ENCODE data around the gene MGME1.
"Not testable (repeated sequence)": the region's sequence is repeated elsewhere in the genome, so short reads cannot be mapped to it uniquely, and the experiment has no call there.

MGME1 gene

GRCh38 chr20:17957505-17958363 is 11.1 kb upstream of the MGME1 start:
- no CpG with 5 or more reads among the region's 5 CpGs for WGBS, 2 donors (ENCODE audit: extremely low coverage in 2 of 2, insufficient read length in 2 of 2, insufficient replicate concordance in 1 of 2)
- H3K9ac ChIP-seq (ENCODE audit: low read depth, low read length, poor library complexity), result no peak overlapping the region
- peaks cover 22 to 86% of the 10 kb centered on the region in 2 donors for H3K36me3 ChIP-seq (replicated peaks in 1 of 2; ENCODE audit: control insufficient read depth in 2 of 2, insufficient read depth in 2 of 2, low read length in 2 of 2)
- H2BK12ac ChIP-seq (ENCODE audit: low read length), result no peak overlapping the region
- H3K4me2 ChIP-seq (ENCODE audit: insufficient read depth, low read length, poor library complexity, severe bottlenecking), result no peak overlapping the region
- no peak overlapping the region for H4K91ac ChIP-seq (ENCODE audit: low read depth, low read length, poor library complexity)
- H3K27me3 ChIP-seq (ENCODE audit: control insufficient read depth in 3 of 3, insufficient read depth in 3 of 3, low read depth in 1 of 3, low read length in 3 of 3), result no peaks in the 10 kb centered on the region
- H3K4me1 ChIP-seq (ENCODE audit: control insufficient read depth in 2 of 2, insufficient read depth in 1 of 2, low read depth in 1 of 2, low read length in 2 of 2), result peaks cover 6 to 7% of the 10 kb centered on the region in 2 donors
- H3K9me3 ChIP-seq (replicated peaks in 1 of 2; ENCODE audit: control insufficient read depth in 2 of 2, insufficient read depth in 1 of 2, low read depth in 1 of 2, low read length in 2 of 2), result no peaks in the 10 kb centered on the region
- H2BK15ac ChIP-seq (ENCODE audit: low read length), result no peak overlapping the region
- no peak overlapping the region for H4K8ac ChIP-seq (ENCODE audit: low read depth, low read length)
- no peak for DNase-seq (ENCODE audit: low spot score)
- no peak overlapping the region for H3K27ac ChIP-seq (replicated peaks; ENCODE audit: low read length)
- H3K18ac ChIP-seq (ENCODE audit: low read length), result no peak overlapping the region
- no peak overlapping the region for H2BK120ac ChIP-seq (ENCODE audit: low read depth, low read length)
- no peak overlapping the region for H2BK5ac ChIP-seq (ENCODE audit: low read length)
- H3K23ac ChIP-seq (ENCODE audit: low read depth, low read length, poor library complexity), result no peak overlapping the region
- H2AFZ ChIP-seq (ENCODE audit: low read length), result no peak overlapping the region
- H2AK5ac ChIP-seq (ENCODE audit: low read depth, low read length), result no peak overlapping the region
- no peak overlapping the region for H3K14ac ChIP-seq (ENCODE audit: low read length)
- H3K79me1 ChIP-seq (ENCODE audit: low read depth, low read length), result no peaks in the 10 kb centered on the region
- H3K4ac ChIP-seq (ENCODE audit: low read length), result no peak overlapping the region
- no peak overlapping the region for H3K4me3 ChIP-seq (ENCODE audit: low read length in 2 of 2)

GRCh38 chr20:17958373-17959256 is 10.2 kb upstream of the MGME1 start:
- Histone ChIP-seq H2BK5ac (ENCODE audit: low read length) (no peak overlapping the region), H2AFZ (ENCODE audit: low read length) (no peak overlapping the region), H3K4me2 (ENCODE audit: insufficient read depth, low read length, poor library complexity, severe bottlenecking) (no peak overlapping the region), H3K36me3 (replicated peaks in 1 of 2; ENCODE audit: control insufficient read depth in 2 of 2, insufficient read depth in 2 of 2, low read length in 2 of 2) (peaks cover 15 to 86% of the 10 kb centered on the region in 2 donors), H2BK15ac (ENCODE audit: low read length) (no peak overlapping the region), H3K4me3 (ENCODE audit: low read length in 2 of 2) (no peak overlapping the region), H3K4ac (ENCODE audit: low read length) (no peak overlapping the region), H4K8ac (ENCODE audit: low read depth, low read length) (no peak overlapping the region), H3K14ac (ENCODE audit: low read length) (no peak overlapping the region), H3K4me1 (ENCODE audit: control insufficient read depth in 2 of 2, insufficient read depth in 1 of 2, low read depth in 1 of 2, low read length in 2 of 2) (peaks cover 6 to 7% of the 10 kb centered on the region in 2 donors), H3K18ac (ENCODE audit: low read length) (no peak overlapping the region), H3K27me3 (ENCODE audit: control insufficient read depth in 3 of 3, insufficient read depth in 3 of 3, low read depth in 1 of 3, low read length in 3 of 3) (no peaks in the 10 kb centered on the region), H3K79me1 (ENCODE audit: low read depth, low read length) (no peaks in the 10 kb centered on the region), H2AK5ac (ENCODE audit: low read depth, low read length) (no peak overlapping the region), H3K9me3 (replicated peaks in 1 of 2; ENCODE audit: control insufficient read depth in 2 of 2, insufficient read depth in 1 of 2, low read depth in 1 of 2, low read length in 2 of 2) (no peaks in the 10 kb centered on the region), H2BK12ac (ENCODE audit: low read length) (no peak overlapping the region), H3K27ac (replicated peaks; ENCODE audit: low read length) (no peak overlapping the region), H4K91ac (ENCODE audit: low read depth, low read length, poor library complexity) (no peak overlapping the region), H2BK120ac (ENCODE audit: low read depth, low read length) (no peak overlapping the region), H3K9ac (ENCODE audit: low read depth, low read length, poor library complexity) (no peak overlapping the region), H3K23ac (ENCODE audit: low read depth, low read length, poor library complexity) (no peak overlapping the region)
- DNase-seq (ENCODE audit: low spot score), result no peak
- WGBS, 2 donors (ENCODE audit: extremely low coverage in 2 of 2, insufficient read length in 2 of 2, insufficient replicate concordance in 1 of 2), result no CpG with 5 or more reads among the region's 5 CpGs

GRCh38 chr20:17959257-17959627 is 9.6 kb upstream of the MGME1 start:
- Histone ChIP-seq H2BK120ac (ENCODE audit: low read depth, low read length) (no peak overlapping the region), H3K27me3 (ENCODE audit: control insufficient read depth in 3 of 3, insufficient read depth in 3 of 3, low read depth in 1 of 3, low read length in 3 of 3) (no peaks in the 10 kb centered on the region), H3K4ac (ENCODE audit: low read length) (no peak overlapping the region), H3K18ac (ENCODE audit: low read length) (no peak overlapping the region), H3K27ac (replicated peaks; ENCODE audit: low read length) (no peak overlapping the region), H3K9ac (ENCODE audit: low read depth, low read length, poor library complexity) (no peak overlapping the region), H3K14ac (ENCODE audit: low read length) (no peak overlapping the region), H3K4me1 (ENCODE audit: control insufficient read depth in 2 of 2, insufficient read depth in 1 of 2, low read depth in 1 of 2, low read length in 2 of 2) (peaks cover 6 to 7% of the 10 kb centered on the region in 2 donors), H3K4me3 (ENCODE audit: low read length in 2 of 2) (no peak overlapping the region), H3K23ac (ENCODE audit: low read depth, low read length, poor library complexity) (no peak overlapping the region), H3K4me2 (ENCODE audit: insufficient read depth, low read length, poor library complexity, severe bottlenecking) (no peak overlapping the region), H3K79me1 (ENCODE audit: low read depth, low read length) (no peaks in the 10 kb centered on the region), H4K91ac (ENCODE audit: low read depth, low read length, poor library complexity) (no peak overlapping the region), H2BK12ac (ENCODE audit: low read length) (no peak overlapping the region), H4K8ac (ENCODE audit: low read depth, low read length) (no peak overlapping the region), H2BK5ac (ENCODE audit: low read length) (no peak overlapping the region), H3K9me3 (replicated peaks in 1 of 2; ENCODE audit: control insufficient read depth in 2 of 2, insufficient read depth in 1 of 2, low read depth in 1 of 2, low read length in 2 of 2) (no peaks in the 10 kb centered on the region), H2BK15ac (ENCODE audit: low read length) (no peak overlapping the region), H2AFZ (ENCODE audit: low read length) (no peak overlapping the region), H2AK5ac (ENCODE audit: low read depth, low read length) (no peak overlapping the region), H3K36me3 (replicated peaks in 1 of 2; ENCODE audit: control insufficient read depth in 2 of 2, insufficient read depth in 2 of 2, low read length in 2 of 2) (peaks cover 12 to 86% of the 10 kb centered on the region in 2 donors)
- WGBS, 2 donors (ENCODE audit: extremely low coverage in 2 of 2, insufficient read length in 2 of 2, insufficient replicate concordance in 1 of 2), result no CpG with 5 or more reads among the region's 5 CpGs
- no peak for DNase-seq (ENCODE audit: low spot score)

GRCh38 chr20:17960400-17960885 is 8.4 kb upstream of the MGME1 start:
- not testable (repeated sequence) for DNase-seq (ENCODE audit: low spot score); H4K91ac ChIP-seq (ENCODE audit: low read depth, low read length, poor library complexity)

More at GRCh38 chr20:17960400-17960885, 8.4 kb upstream of the MGME1 start:
- H2AK5ac ChIP-seq (ENCODE audit: low read depth, low read length); H2BK15ac ChIP-seq (ENCODE audit: low read length); H3K4ac ChIP-seq (ENCODE audit: low read length); H2BK5ac ChIP-seq (ENCODE audit: low read length); H3K27me3 ChIP-seq (ENCODE audit: control insufficient read depth in 3 of 3, insufficient read depth in 3 of 3, low read depth in 1 of 3, low read length in 3 of 3); H3K23ac ChIP-seq (ENCODE audit: low read depth, low read length, poor library complexity); H3K79me1 ChIP-seq (ENCODE audit: low read depth, low read length); H3K4me3 ChIP-seq (ENCODE audit: low read length in 2 of 2); H2BK120ac ChIP-seq (ENCODE audit: low read depth, low read length); H3K9me3 ChIP-seq (replicated peaks in 1 of 2; ENCODE audit: control insufficient read depth in 2 of 2, insufficient read depth in 1 of 2, low read depth in 1 of 2, low read length in 2 of 2); H3K14ac ChIP-seq (ENCODE audit: low read length); H3K4me2 ChIP-seq (ENCODE audit: insufficient read depth, low read length, poor library complexity, severe bottlenecking); H2BK12ac ChIP-seq (ENCODE audit: low read length); H4K8ac ChIP-seq (ENCODE audit: low read depth, low read length); H3K9ac ChIP-seq (ENCODE audit: low read depth, low read length, poor library complexity); H2AFZ ChIP-seq (ENCODE audit: low read length); H3K18ac ChIP-seq (ENCODE audit: low read length); H3K27ac ChIP-seq (replicated peaks; ENCODE audit: low read length): not testable (repeated sequence)
- H3K4me1 ChIP-seq (ENCODE audit: control insufficient read depth in 2 of 2, insufficient read depth in 1 of 2, low read depth in 1 of 2, low read length in 2 of 2), result peaks cover 11 to 12% of the 10 kb centered on the region in 2 donors
- no CpG with 5 or more reads among the region's 16 CpGs for WGBS, 2 donors (ENCODE audit: extremely low coverage in 2 of 2, insufficient read length in 2 of 2, insufficient replicate concordance in 1 of 2)
- H3K36me3 ChIP-seq (replicated peaks in 1 of 2; ENCODE audit: control insufficient read depth in 2 of 2, insufficient read depth in 2 of 2, low read length in 2 of 2), result peaks cover 8 to 86% of the 10 kb centered on the region in 2 donors
